ENCODE measurements around the gene SETD1B. TPM values are rescaled to one million over a fixed set of nuclear protein-coding genes. Genes with fewer than 3 reads are reported as not detected.

The SETD1B gene
- total and polyA plus RNA-seq, 2 of the 4 experiments (the other 2 are of a cell fraction) = 0.90 to 5.1 TPM

DNA sequence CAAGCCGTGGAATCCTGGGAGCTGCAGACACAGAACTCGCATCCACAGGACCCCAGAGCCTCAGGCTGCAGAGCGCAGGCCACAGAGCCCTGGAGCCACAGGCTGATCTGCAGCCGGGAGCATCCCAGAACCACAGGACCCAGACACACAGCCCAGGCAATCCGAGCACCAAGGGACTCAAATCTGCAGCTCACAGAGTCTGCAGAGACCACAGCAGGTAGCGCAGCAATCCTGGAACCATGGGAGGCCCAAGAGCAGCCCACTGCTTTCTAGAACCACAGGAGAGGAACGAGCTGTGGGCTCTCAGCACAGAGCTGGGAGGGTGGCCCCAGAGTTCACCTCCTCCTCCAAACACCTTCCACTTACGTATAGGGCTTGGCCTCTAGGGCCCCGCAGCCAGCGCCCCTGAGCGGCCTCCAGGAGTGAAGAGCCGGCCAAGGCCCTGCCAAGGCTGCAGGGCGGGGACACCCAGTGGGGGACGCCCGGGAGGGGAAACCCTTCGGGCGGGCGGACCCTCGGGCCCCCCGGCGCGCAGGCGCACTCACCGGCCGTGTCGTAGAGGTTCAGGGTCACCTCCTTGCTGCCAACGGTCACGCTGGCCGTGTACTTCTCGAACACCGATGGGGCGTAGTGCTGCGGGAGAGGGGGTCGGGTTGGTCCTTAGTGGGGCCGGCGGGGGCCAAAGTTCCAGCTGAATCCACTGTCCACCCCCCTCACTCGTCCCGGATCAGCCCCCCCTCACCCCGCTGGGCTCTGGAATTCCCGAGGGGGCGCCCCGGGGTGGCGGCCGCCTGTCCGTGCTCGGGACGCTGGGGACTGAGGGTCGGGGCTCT, 11.0 kb upstream of the SETD1B start:
- H3K27ac ChIP-seq (ENCODE audit: insufficient read depth, low read length) = no peak overlapping the region
- CTCF ChIA-PET = interaction anchor here (0.6 to 3.9 kb wide), 6 partner anchors 16 to 124 kb away, joined by 3 to 49 read pairs (median 10); partner anchors contain the start of gene PSMD9
- TF ChIP-seq POLR2A (IDR thresholded peaks at IDR 0.05; ENCODE audit: low read depth, low read length) (no peak), MXI1 (IDR thresholded peaks at IDR 0.05; ENCODE audit: borderline replicate concordance, low read depth, low read length) (no peak), NFE2L2 (IDR thresholded peaks at IDR 0.05; ENCODE audit: low read depth, low read length) (no peak), RFX5 (IDR thresholded peaks at IDR 0.05; ENCODE audit: low read depth, low read length) (no peak), FOS (IDR thresholded peaks at IDR 0.05; ENCODE audit: low read depth, low read length) (no peak), RAD21 (IDR thresholded peaks at IDR 0.05; ENCODE audit: low read length) (no peak), CEBPB (IDR thresholded peaks at IDR 0.05; ENCODE audit: low read depth, low read length) (no peak), MAZ (IDR thresholded peaks at IDR 0.05; ENCODE audit: borderline replicate concordance, low read depth, low read length) (no peak), RCOR1 (IDR thresholded peaks at IDR 0.05; ENCODE audit: insufficient replicate concordance, low read length) (no peak), SMC3 (IDR thresholded peaks at IDR 0.05; ENCODE audit: low read depth, low read length) (no peak), CHD1 (IDR thresholded peaks at IDR 0.05; ENCODE audit: low read depth, low read length) (no peak)
- TF ChIP-seq, protein P1, sequence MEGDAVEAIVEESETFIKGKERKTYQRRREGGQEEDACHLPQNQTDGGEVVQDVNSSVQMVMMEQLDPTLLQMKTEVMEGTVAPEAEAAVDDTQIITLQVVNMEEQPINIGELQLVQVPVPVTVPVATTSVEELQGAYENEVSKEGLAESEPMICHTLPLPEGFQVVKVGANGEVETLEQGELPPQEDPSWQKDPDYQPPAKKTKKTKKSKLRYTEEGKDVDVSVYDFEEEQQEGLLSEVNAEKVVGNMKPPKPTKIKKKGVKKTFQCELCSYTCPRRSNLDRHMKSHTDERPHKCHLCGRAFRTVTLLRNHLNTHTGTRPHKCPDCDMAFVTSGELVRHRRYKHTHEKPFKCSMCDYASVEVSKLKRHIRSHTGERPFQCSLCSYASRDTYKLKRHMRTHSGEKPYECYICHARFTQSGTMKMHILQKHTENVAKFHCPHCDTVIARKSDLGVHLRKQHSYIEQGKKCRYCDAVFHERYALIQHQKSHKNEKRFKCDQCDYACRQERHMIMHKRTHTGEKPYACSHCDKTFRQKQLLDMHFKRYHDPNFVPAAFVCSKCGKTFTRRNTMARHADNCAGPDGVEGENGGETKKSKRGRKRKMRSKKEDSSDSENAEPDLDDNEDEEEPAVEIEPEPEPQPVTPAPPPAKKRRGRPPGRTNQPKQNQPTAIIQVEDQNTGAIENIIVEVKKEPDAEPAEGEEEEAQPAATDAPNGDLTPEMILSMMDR (conservative IDR thresholded peaks at IDR 0.05; ENCODE audit: low read depth, low read length) = no peak
- TF ChIP-seq, protein P2, sequence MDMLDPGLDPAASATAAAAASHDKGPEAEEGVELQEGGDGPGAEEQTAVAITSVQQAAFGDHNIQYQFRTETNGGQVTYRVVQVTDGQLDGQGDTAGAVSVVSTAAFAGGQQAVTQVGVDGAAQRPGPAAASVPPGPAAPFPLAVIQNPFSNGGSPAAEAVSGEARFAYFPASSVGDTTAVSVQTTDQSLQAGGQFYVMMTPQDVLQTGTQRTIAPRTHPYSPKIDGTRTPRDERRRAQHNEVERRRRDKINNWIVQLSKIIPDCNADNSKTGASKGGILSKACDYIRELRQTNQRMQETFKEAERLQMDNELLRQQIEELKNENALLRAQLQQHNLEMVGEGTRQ (IDR thresholded peaks at IDR 0.05; ENCODE audit: low read depth, low read length) = no peak
- TF ChIP-seq, protein P3, sequence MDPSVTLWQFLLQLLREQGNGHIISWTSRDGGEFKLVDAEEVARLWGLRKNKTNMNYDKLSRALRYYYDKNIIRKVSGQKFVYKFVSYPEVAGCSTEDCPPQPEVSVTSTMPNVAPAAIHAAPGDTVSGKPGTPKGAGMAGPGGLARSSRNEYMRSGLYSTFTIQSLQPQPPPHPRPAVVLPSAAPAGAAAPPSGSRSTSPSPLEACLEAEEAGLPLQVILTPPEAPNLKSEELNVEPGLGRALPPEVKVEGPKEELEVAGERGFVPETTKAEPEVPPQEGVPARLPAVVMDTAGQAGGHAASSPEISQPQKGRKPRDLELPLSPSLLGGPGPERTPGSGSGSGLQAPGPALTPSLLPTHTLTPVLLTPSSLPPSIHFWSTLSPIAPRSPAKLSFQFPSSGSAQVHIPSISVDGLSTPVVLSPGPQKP (IDR thresholded peaks at IDR 0.05; ENCODE audit: borderline replicate concordance, low read depth, low read length) = no peak

More for the DNA sequence above, 11.0 kb upstream of the SETD1B start:
- POLR2A ChIA-PET (ENCODE audit: unreplicated experiment) = no interaction called here
- H2BK120ac ChIP-seq (ENCODE audit: low read depth, low read length) = no peak overlapping the region
- peak overlapping the region; percentile 46 for H2AK9ac ChIP-seq (replicated peaks; ENCODE audit: low read depth, low read length, poor library complexity)
- H3K56ac ChIP-seq (ENCODE audit: extremely low read depth, insufficient read depth, low read length) = no peak overlapping the region
- H2BK20ac ChIP-seq (ENCODE audit: low read depth, low read length) = no peak overlapping the region
- H3K9me1 ChIP-seq (ENCODE audit: insufficient read depth, low read length) = 0 out of 2 replicates have a peak, but pooled peaks cover 2% of the 10 kb centered on the region
- no peak overlapping the region; the same call in 1 of the 2 replicates for H2AK5ac ChIP-seq (ENCODE audit: low read depth, low read length)
- H3K23ac ChIP-seq (ENCODE audit: low read depth, low read length) = no peak overlapping the region
- no peak overlapping the region for H3K14ac ChIP-seq (replicated peaks; ENCODE audit: low read depth, low read length)
- 50% methylated on average over 12 of the region's 48 CpGs; no CpG with 5 or more reads in 1 of the 2 experiments for WGBS, 2 experiments (ENCODE audit: extremely low coverage in 2 of 2, insufficient read length in 1 of 2)
- BruUV-seq (replicated peaks) = no TSS peak
- no peak for DNase-seq
- H3K79me1 ChIP-seq (ENCODE audit: low read depth in 1 of 2, low read length in 2 of 2) = peaks cover 0 to 30% of the 10 kb centered on the region in 2 experiments; a peak in 2 of 4 replicates
- in situ Hi-C loops (cut with MboI; ENCODE audit: low sequenced_read_pairs) (no loop called here), dilution Hi-C loops (cut with HindIII; ENCODE audit: low sequenced_read_pairs, unreplicated experiment) (no loop called here), intact Hi-C loops (cut with micrococcal nuclease) (loop anchor here (5.0 to 10.0 kb wide), 2 partner anchors 81 to 238 kb away; partner anchors contain the start of gene TMEM120B)
- no peak overlapping the region for H2BK15ac ChIP-seq (ENCODE audit: low read depth, low read length)
- H3K4me1 ChIP-seq (ENCODE audit: control insufficient read depth, insufficient read depth, low read length) = peaks cover 14% of the 10 kb centered on the region
- H3K27me3 ChIP-seq (ENCODE audit: control insufficient read depth, insufficient read depth, low read length) = no peaks in the 10 kb centered on the region
- 0 out of 2 replicates have a peak, but pooled peaks cover 8% of the 10 kb centered on the region for H4K20me1 ChIP-seq (ENCODE audit: insufficient read depth, low read length)
- peak overlapping the region; percentile 95 for H2AFZ ChIP-seq (replicated peaks; ENCODE audit: low read length, poor library complexity)
- no peak overlapping the region for H4K91ac ChIP-seq (ENCODE audit: insufficient read depth, low read depth, low read length)
- peaks cover 7% of the 10 kb centered on the region; the same call in 1 of the 2 replicates for H3K36me3 ChIP-seq (ENCODE audit: control insufficient read depth, insufficient read depth, low read length)
- ATAC-seq (ENCODE audit: low read depth) = no peak
- no peak overlapping the region for H3K9ac ChIP-seq (ENCODE audit: low read depth, low read length)
- H3K9me3 ChIP-seq (ENCODE audit: control insufficient read depth, insufficient read depth, low read length) = no peaks in the 10 kb centered on the region
- H3K4me3 ChIP-seq (ENCODE audit: insufficient read depth, low read depth, low read length) = peak overlapping the region; percentile 48; the same call in 1 of the 2 replicates
- no peak overlapping the region for H2BK5ac ChIP-seq (ENCODE audit: low read depth, low read length, poor library complexity, severe bottlenecking)
- H3K18ac ChIP-seq (ENCODE audit: low read depth, low read length) = no peak overlapping the region
- H4K5ac ChIP-seq (ENCODE audit: low read depth, low read length) = no peak overlapping the region
- peak overlapping the region; percentile 20; the same call in 1 of the 2 replicates for H3K4me2 ChIP-seq (ENCODE audit: low read depth, low read length)
- 0 out of 2 replicates have a peak overlapping the region, but pooled peaks have one; percentile 43 for H3K4ac ChIP-seq (ENCODE audit: low read depth, low read length)
- H4K8ac ChIP-seq (ENCODE audit: low read depth in 2 of 2, low read length in 2 of 2) = no peak overlapping the region

All from IMR-90 (cell line).